Measurements from ENCODE around the gene CHMP2A. TPM values are rescaled to one million over a fixed set of nuclear protein-coding genes. Genes with fewer than 3 reads are reported as not detected.
A peak's percentile ranks its signal among the peaks of the same experiment; 100 is the strongest.

Gene CHMP2A
- total and polyA plus RNA-seq, 2 donors from 2014 or later, result 142 to 294 TPM

DNA sequence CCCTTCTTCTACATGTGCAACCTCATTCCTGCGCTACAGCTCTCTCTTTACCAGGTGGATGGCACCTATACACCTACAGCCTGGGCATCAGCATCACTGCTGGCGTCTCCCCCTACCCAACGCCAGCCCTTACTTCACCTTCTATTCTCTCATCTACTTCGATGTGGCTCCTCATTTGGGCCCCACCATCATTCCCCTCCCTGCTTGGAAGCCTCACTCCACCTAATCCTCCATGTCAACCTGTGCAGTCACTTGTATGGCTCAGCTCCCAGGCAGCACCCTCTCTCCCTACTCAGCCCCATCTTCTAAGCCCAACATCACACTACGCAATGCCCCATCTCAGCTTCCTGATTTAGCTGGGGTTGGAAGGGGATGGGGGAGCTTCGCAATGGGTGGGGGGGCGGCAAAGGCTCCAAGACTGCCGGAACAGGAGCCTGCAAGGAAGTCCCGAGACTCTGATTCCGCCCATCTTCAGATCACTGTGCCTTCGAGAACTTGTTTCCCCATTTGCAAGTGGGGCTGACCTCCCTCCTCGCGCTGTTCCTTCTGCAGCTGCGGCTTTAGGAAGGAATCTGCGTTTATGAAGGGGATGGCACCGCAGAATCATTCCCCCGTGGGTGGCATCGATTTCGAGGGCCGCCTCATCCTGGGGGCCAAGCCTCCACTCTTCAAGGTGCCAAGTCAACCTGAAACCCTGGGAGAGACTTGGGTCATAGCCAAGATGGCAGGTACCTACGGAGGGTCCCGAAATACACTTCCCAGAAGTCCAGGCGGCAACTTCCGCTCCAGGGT lies 17.3 kb upstream of the CHMP2A start:
- intact Hi-C loops (cut with DNase I), result no loop called here
- Histone ChIP-seq H3K4me3 (ENCODE audit: low read length in 3 of 3) (peak overlapping the region; percentile 81 to 99 (median 98)), H3K27me3 (ENCODE audit: control insufficient read depth, insufficient read depth, low read length) (no peaks in the 10 kb centered on the region), H3K4me1 (ENCODE audit: control insufficient read depth in 2 of 3, insufficient read depth in 2 of 3, low read depth in 1 of 3, low read length in 3 of 3) (peaks cover 3 to 13% (median 11%) of the 10 kb centered on the region in 3 donors), H3K9me3 (ENCODE audit: control insufficient read depth in 2 of 3, insufficient read depth in 1 of 3, low read length in 3 of 3) (no peaks in the 10 kb centered on the region), H3K27ac (ENCODE audit: low read depth in 2 of 2, low read length in 2 of 2) (peak overlapping the region; percentile 99 to 100), H3K9ac (ENCODE audit: low read length in 3 of 3) (peak overlapping the region; percentile 64 to 98 (median 91)), H3K36me3 (ENCODE audit: control insufficient read depth in 2 of 3, insufficient read depth in 3 of 3, low read length in 3 of 3) (peaks cover 3 to 4% (median 4%) of the 10 kb centered on the region in 3 donors)
- DNase-seq, result no peak
- FAIRE-seq, result no peak
- TF ChIP-seq, protein P1, sequence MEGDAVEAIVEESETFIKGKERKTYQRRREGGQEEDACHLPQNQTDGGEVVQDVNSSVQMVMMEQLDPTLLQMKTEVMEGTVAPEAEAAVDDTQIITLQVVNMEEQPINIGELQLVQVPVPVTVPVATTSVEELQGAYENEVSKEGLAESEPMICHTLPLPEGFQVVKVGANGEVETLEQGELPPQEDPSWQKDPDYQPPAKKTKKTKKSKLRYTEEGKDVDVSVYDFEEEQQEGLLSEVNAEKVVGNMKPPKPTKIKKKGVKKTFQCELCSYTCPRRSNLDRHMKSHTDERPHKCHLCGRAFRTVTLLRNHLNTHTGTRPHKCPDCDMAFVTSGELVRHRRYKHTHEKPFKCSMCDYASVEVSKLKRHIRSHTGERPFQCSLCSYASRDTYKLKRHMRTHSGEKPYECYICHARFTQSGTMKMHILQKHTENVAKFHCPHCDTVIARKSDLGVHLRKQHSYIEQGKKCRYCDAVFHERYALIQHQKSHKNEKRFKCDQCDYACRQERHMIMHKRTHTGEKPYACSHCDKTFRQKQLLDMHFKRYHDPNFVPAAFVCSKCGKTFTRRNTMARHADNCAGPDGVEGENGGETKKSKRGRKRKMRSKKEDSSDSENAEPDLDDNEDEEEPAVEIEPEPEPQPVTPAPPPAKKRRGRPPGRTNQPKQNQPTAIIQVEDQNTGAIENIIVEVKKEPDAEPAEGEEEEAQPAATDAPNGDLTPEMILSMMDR (IDR thresholded peaks at IDR 0.05; ENCODE audit: borderline replicate concordance, extremely low read depth, insufficient read depth), result no peak

DNA sequence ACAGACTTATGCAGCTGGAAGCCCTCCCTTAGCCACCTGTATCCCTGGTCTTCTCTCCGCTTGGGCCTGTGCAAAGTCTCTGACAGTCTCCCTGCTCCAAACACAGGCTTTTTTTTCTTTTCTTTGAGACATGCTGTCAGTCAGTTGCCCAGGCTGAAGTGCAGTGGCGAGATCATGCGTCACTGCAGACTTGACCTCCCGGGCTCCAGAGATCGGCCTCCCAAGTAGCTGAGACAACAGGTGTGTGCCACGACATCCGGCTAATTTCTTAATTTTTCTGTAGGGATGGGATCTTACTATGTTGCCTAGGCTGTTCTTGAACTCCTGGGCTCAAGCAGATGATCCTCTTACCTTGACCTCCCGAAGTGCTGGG lies 16.7 kb upstream of the CHMP2A start:
- intact Hi-C loops (cut with DNase I), result no loop called here
- TF ChIP-seq, protein P1 (IDR thresholded peaks at IDR 0.05; ENCODE audit: borderline replicate concordance, extremely low read depth, insufficient read depth), result no peak
- peaks cover 3 to 13% (median 11%) of the 10 kb centered on the region in 3 donors for H3K4me1 ChIP-seq (ENCODE audit: control insufficient read depth in 2 of 3, insufficient read depth in 2 of 3, low read depth in 1 of 3, low read length in 3 of 3)
- no peaks in the 10 kb centered on the region for H3K9me3 ChIP-seq (ENCODE audit: control insufficient read depth in 2 of 3, insufficient read depth in 1 of 3, low read length in 3 of 3)
- no peaks in the 10 kb centered on the region for H3K27me3 ChIP-seq (ENCODE audit: control insufficient read depth, insufficient read depth, low read length)
- FAIRE-seq, result no peak
- no peak overlapping the region for H3K9ac ChIP-seq (ENCODE audit: low read length in 3 of 3)
- peaks cover 3 to 5% (median 4%) of the 10 kb centered on the region in 3 donors for H3K36me3 ChIP-seq (ENCODE audit: control insufficient read depth in 2 of 3, insufficient read depth in 3 of 3, low read length in 3 of 3)
- no peak overlapping the region for H3K27ac ChIP-seq (ENCODE audit: low read depth in 2 of 2, low read length in 2 of 2)
- DNase-seq, result peak in 1 of 5 donors; percentile 56
- H3K4me3 ChIP-seq (ENCODE audit: low read length in 3 of 3), result peak overlapping the region in 1 of 3 donors; percentile 81

DNA sequence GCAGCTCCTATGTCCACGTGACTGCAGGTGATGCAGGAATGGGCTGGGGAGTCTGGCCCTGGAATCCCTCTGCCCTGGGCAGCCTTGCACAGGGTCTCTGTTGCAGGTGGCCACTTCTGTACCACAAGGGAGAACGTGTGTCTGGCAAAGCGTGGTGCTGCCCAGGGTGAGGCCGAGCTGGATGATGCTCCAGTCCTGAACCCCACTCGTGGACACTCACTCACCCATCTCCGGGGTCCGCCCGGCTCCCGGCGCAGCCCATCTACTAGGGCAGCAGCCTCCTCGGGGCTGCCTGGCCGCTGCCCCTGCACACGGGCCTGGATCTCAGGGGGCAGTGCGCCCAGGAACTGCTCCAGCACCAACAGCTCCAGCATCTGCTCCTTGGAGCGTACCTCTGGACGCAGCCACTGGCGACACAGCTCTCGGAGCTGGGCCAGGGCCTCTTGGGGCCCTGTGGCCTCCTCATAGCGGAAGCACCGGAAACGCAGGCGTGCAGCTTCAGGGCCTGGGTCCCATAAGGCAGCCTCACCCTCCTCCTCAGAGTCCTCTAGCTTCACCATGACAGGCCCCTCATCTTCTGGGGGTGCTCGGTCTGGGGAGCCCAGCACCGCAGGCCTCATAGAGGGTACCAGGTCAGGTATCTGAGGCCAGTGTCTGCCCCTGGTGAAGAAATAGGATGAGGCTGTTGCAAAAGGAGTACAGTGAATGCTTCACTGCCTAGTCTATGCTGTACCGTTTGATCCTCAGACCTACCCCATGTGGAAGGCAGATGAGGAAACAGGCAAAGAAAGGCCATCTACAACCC lies 16.1 kb upstream of the CHMP2A start:
- intact Hi-C loops (cut with DNase I), result no loop called here
- TF ChIP-seq, protein P1 (IDR thresholded peaks at IDR 0.05; ENCODE audit: borderline replicate concordance, extremely low read depth, insufficient read depth), result no peak
- H3K4me3 ChIP-seq (ENCODE audit: low read length in 3 of 3), result no peak overlapping the region
- FAIRE-seq (no peak), DNase-seq (peak in 1 of 5 donors; percentile 83)
- peaks cover 3 to 13% (median 11%) of the 10 kb centered on the region in 3 donors for H3K4me1 ChIP-seq (ENCODE audit: control insufficient read depth in 2 of 3, insufficient read depth in 2 of 3, low read depth in 1 of 3, low read length in 3 of 3)
- H3K36me3 ChIP-seq (ENCODE audit: control insufficient read depth in 2 of 3, insufficient read depth in 3 of 3, low read length in 3 of 3), result peaks cover 3 to 5% (median 4%) of the 10 kb centered on the region in 3 donors
- no peak overlapping the region for H3K9ac ChIP-seq (ENCODE audit: low read length in 3 of 3)
- no peaks in the 10 kb centered on the region for H3K9me3 ChIP-seq (ENCODE audit: control insufficient read depth in 2 of 3, insufficient read depth in 1 of 3, low read length in 3 of 3)
- H3K27me3 ChIP-seq (ENCODE audit: control insufficient read depth, insufficient read depth, low read length), result no peaks in the 10 kb centered on the region
- H3K27ac ChIP-seq (ENCODE audit: low read depth in 2 of 2, low read length in 2 of 2), result no peak overlapping the region
